T-helper 1 cell treated with Interleukin-12 subunit alpha and Interleukin-12 subunit beta and Interleukin-4 antibody, amounts not matched to agents 30 ng/mL and 1 ng/mL, for 36 hours (primary cell): Measurements from ENCODE around the gene NELFCD. TPM values are rescaled to one million over a fixed set of nuclear protein-coding genes. Genes with fewer than 3 reads are reported as not detected.

Source experiments
- intact Hi-C: fragments of 100-400 bp; cut with micrococcal nuclease; formaldehyde crosslinking; loops from one replicate; pipeline ENCODE4 v1.15.1; 2024
- total RNA-seq: library from RNA; stranded (reverse); gene quantifications from 2 replicates; pipeline ENCODE4 v1.2.3, GENCODE V29; 2022

NELFCD gene
- total RNA-seq, 1 donor from 2014 or later: 73.7 TPM

DNA sequence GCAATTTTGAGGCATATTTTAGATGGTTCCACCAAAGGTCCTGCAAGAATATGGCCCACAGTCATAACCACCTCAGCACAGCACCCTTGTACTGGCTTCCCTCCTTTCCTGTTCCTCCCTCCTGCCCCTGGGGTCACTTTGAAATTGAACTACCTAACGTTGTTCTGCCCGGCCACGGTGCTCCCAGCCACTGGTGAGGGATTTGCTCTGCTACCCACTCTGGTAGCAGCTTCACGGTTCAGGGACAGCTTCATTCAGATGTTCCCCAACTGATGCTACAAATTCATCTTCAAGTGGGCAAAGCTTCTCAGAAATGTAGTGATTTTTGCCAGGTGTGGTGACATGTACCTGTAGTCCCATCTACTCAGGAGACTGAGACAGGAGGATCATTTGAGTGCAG, 7.9 kb upstream of the NELFCD start:
- intact Hi-C loops: no loop called here

DNA sequence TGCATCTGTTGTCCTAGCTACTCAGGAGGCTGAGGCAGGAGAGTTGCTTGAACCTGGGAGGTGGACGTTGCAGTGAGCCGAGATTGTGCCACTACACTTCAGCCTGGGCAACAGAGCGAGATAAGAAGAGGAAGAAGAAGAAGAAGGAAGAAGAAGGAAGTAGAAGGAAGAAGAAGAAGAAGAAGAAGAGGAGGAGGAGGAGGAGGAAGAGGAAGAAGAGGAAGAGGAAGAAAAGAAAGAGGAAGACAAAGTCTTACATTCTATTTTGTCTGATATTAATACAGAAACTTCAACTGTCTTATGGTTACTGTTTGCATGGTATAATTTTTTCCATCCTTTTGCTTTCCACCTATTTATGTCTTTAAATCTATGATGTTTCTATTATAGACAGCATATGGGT, 7.2 kb upstream of the NELFCD start:
- intact Hi-C loops: no loop called here

DNA sequence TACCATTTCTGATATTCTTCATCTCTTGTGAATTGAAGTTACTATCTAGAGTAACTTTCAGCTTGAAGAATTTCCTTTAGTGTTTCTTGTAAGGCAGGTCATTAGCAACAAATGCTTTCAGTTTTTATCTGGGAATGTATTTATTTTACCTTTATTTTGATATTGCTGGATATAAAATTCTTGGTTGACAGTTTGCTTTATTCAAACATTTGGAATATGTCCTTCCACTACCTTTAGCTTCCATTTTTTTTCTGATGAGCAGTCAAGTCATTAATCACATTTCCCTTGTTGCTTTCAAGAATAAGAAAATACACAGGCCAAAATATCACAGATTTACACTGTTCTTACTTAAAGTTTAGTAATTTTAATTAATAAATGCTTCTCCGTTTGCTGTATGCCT, 5.7 kb upstream of the NELFCD start:
- intact Hi-C loops: no loop called here

DNA sequence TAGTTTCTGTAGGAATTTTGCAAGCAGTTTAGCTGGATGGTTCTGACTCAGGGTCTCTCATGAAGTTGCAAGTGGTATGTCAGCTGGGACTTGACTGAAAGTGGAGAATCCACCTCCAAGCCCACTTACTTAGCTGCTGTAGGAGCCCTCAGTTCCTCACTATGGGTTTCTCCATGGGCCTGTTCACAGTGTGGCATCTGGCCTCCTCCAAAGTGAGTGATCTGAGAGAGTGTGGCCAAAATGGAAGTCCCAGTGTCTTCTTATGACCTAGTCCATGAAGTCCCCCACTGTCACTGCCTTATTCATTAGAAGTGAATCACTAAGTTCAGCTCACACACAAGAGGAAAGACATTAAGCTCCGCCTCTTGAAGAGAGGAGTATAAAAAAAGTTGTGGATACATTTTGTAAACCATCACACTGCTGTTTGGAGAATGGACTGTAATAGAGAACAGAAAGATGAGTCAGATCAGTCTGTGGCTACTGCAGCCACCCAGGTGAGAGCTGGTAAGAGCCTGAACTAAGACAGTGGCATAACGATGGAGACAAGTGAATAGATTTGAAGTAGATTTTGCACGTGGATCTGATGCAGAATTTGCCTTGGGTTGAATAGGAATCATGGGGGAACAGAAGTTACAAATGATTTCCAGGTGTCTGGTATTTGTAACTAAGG, 4.9 kb upstream of the NELFCD start:
- intact Hi-C loops: no loop called here

DNA sequence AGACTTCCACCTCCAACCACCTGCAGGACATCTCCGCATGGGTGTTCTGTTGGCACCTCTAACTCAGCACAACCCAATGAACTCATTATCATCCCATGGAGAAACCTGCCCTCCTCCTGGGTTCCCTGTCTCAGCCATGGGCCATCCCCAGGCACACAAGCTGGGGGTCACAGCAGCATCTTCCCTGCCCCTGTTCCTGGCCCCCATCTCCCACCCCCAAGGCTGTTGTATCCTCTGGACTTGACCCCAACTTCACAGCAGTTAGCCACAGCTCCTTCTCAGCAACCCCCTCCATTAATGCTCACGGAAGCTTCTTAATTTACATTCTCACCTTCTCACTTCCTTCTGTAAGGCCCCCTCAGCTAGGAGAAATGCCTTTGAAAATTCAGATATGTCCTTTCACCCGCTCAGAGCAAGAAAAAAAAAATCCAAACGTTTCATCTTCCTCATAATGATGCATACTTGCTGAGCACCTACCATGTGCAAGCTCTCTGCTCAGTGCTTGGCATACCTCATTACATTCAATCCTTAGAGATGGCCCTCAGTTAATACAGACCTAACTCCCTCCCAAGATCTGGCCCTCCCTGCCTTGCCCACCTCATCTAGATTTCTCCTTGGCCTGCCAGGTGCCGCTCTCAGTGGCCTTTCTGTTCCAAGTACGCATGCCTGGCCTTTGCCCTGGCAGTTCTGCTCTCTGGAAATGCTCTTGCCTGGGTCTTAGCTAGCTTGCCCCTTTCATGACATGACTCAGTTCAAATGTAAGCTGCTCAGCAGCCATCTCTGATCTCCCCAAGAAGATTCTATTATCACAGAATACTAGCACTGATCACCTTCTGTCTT, 2.5 kb upstream of the NELFCD start:
- intact Hi-C loops: no loop called here

DNA sequence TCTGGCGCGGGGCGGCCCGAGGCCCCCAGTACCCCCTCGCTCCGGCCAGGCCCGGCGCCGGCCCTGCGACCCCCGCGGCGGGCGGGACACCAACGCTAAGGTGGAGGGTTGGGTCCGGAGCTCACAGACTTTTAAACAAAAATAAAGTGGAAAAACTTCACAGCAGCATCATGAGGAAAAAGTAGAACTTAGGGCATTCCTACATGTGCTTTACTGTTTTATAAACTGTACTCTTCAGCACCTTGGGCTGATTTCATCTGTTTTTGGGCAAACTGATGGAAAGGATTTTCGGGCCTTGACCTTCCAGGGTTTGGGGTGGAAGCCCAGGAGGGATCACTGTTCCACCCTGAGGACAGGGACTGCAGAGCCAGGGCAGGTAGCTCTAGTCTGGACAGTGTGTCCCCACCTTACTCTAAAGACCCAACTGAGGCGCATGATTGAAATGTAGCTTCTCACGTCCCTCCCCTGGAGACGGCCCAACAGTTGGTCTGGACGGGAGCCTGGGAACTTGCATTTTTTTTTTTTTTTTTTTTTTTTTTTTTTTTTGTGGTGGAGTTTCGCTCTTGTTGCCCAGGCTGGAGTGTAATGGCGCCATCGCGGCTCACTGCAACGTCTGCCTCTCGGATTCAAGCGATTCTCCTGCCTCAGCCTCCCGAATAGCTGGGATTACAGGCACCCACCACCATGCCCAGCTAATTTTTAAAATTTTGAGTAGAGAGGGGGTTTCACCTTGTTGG, 740 bp downstream of the NELFCD start:
- intact Hi-C loops: loop anchor here (1.0 to 5.0 kb wide), 12 partner anchors 24 to 675 kb away; partner anchors contain the start of genes ATP5F1E, PRELID3B, STX16 and VAPB

DNA sequence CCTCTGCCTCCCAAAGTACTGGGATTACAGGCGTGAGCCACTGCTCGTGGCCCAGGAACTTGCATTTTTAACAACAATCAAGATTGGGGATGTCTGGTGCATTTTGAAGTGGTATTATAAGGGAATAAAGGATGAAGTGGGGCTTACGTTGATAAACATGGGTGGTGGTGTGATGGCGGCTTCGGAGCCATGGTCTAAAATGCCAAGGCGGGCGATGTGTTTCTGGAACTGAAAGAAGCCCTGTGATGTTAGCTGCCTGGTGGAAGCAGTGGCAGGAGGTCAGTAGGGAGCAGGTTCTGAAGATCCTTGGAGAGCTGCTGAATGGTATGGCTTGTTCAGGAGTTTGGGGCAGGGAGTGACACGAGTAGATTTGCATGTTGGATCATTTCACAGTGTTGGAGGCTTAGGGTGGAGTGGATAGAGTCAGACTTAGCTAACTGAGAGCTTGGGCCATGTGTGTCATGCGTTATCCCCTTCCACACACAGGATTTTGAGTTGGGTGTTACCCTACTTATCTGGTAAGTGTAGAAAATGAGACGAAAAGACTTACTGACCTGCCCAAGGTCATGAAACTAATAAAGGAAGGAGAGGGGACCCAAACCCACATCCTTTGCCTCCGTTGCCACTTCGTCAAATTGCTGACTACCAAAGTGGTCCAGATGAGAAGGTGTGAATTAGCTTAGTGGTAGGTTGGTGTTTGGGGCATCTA, 1.5 kb downstream of the NELFCD start:
- intact Hi-C loops: loop anchor here (5.0 kb wide), 2 partner anchors 75 to 195 kb away; no protein-coding TSS in a partner anchor

DNA sequence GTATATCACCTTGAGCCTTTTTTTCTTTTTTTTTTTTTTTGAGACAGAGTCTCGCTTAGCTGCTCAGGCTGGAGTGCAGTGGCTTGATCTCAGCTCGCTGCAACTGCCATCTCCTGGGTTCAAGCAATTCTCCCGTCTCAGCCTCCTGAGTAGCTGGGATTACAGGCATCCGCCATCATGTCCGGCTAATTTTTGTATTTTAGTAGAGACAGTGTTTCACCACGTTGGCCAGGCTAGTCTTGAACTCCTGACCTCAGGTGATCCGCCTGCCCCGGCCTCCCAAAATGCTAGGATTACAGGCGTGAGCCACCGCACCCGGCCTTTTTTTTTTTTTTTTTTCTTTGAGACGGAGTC, 2.0 kb downstream of the NELFCD start:
- intact Hi-C loops: loop anchor here (5.0 kb wide), 2 partner anchors 76 to 194 kb away; no protein-coding TSS in a partner anchor

DNA sequence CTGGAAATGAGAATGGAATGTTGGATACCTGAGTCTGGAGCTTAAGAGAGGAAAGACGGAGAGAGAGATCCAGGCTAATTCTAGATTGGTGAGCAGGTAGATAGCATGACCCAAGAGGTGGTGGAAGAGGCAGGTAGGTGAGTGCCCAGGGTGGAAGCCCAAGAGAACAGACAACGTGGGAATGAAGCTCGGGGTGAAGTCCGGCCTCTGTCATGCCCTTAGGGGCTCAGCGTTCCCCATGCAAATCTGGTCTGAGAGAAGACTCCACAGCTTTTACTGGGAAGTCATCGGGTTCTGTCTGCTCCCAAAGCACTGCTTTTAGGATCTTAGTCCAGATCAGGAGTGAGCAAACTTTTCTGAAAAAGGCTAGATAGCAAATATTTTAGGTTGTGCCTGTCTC, 3.6 kb downstream of the NELFCD start:
- intact Hi-C loops: loop anchor here (5.0 kb wide), 2 partner anchors 77 to 193 kb away; no protein-coding TSS in a partner anchor

DNA sequence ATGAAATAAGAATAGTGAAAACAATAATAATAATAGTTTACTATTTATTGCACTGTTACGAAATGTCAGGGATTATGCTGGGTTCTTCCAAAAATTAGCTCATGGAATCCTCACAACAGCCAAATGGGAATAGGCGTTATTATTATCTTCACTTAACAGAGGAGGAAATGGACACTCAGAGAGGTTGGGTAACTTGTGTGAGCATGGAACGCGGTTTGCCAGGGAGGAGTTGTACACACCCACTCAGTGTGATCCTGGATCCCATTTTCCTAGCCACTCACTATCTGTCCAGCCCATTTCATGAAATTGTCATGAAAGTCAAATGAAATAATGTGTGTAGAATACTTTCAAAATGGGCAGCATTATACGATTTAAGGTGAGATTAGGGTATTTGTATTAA, 4.6 kb downstream of the NELFCD start:
- intact Hi-C loops: no loop called here

DNA sequence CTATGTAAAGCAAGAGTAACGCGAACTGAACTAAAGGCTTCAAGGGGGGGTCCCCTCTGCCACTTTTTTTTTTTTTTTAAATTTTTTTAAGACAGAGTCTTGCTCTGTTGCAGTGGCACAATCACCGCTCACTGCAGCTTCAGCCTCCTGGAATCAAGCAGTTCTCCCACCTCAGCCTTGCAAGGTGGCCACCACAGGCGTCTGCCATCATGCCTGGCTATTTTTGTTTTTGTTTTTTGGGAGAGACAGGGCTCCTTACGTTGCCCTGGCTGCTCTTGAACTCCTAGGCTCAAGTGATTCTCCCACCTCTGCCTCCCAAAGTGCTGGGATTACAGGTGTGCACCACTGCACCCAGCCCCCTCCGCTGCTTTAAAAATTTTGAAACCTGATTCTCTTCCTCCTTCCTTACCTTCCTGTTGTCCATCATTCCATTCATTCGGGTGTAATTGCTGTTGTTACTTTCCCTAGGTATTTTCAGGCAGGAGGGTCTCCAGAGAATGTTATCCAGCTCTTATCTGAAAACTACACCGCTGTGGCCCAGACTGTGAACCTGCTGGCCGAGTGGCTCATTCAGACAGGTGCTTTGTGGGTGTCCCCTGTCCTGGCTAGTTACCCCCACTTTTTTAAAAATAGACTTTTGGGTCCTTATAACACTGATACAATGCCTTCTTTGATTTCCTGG, 5.4 kb downstream of the NELFCD start:
- intact Hi-C loops: no loop called here

DNA sequence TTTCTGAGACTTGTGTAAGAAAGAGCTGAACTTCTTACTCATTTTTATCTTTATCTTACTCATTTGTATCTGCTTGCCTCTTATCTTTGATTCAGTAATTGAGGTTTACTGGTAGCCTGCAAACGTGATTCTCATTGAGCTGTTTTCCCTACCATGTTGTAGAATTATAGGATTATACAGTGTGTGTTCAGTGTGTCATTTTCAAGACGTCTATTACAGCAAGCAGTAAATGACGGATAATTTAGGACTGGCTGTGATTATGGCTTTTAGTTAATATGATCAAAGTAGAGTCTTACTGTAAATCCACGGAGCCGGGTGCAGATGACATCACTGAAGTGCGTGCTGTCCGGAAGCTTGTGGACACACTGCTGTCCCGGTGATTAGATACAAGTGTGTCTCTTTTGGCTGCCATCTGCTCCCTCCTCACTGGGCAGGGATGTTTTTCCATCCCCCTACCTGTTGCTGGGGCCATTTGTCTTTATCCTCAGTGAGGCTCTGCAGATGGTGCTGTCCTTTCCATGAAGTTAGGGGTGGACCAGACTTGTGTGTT, 6.0 kb downstream of the NELFCD start:
- intact Hi-C loops: no loop called here

DNA sequence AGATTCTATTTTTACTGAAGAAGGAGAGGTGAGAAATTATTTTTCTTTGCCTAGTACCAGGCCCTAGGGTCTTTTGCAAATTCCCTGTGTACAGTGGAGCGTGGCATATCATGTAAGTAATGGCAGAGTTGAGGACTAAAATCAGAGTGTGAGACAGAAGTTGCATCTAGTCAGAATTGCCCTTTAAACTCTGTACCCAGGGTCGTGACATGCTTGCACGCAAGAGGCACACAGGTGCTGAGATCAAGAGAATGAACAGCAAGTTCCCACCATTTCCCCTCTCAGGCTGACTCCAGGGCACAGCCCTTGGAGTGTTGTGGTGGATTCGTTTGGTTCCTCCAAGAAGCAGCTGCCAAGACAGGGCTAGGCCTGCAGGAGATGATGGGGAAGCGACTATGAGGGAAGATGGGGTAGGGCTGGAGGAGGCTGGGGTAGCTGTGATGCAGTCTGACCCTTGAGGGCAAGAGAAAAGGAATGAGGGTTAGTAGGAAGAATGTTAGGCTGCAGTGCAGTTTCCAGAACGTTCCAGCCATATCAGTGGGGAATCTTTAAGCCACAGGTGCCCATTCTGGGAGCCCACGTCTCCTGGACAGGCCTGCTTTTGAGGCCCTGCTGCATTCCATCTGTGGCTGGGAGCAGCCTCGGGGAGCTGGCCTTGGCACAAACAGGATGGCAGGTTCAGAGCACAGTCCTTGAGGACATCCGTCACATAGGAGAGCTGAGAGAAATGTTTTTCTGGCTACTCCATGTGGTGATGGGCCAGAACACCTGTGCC, 6.9 kb downstream of the NELFCD start:
- intact Hi-C loops: no loop called here

DNA sequence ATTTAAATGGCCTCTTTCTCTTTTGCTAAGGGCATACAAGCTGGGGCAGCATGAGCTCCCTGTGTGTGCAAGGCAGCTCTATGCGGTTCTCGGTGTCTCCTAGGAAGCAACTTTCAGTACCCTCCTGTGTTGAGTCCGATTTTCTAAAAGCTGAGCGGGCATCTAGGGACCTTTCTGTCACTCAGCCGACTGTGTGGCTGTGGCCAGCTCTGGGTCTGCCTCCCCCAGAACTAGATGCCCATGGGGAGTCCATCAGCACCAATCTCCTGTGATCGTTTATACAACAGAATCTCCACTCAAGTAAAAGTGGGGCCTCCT, 7.5 kb downstream of the NELFCD start:
- intact Hi-C loops: no loop called here

DNA sequence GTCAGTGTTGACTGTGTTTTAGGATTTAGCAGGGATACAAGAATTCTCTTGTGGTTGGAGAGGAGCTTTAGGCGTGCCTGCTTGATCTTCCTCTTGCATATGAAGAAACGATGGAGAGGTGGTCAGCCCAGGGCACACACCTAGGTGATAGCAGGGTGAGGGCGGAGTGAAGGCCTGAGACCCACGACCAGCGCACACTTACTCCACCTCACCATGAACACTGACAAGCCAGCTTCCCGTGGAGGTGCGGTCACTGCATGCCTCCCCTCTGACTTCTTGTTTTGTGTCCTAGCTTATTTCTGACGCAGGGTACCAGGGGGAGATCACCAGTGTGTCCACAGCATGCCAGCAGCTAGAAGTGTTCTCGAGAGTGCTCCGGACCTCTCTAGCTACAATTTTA, 8.1 kb downstream of the NELFCD start:
- intact Hi-C loops: no loop called here

DNA sequence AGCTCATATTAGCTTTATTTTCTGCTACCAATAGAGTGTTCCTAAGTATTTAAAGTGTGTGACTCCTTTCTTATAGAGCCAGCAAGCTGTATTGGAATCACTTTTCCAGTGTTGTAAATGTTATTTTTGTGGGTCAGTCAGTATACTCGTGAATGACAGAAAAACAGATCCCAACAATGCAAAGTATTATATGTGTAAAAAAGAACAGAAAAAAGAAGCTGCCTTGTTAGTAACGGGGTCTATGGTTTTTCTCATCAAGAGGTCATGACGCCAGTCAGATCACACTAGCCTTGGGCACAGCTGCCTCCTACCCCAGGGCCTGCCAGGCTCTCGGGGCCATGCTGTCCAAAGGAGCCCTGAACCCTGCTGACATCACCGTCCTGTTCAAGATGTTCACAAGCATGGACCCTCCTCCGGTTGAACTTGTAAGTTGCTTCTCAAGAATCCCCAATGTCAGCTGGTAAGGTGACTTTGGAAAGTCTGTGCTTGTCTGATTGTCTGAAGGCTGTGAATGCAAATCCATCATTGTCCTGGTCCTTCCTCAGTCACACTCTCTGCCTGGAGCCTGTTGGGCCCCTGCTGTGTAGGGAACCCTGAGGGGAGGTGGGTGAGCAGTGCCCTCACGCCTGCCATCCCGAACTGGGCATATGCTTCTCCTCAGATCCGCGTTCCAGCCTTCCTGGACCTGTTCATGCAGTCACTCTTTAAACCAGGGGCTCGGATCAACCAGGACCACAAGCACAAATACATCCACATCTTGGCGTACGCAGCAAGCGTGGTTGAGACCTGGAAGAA, 9.8 kb downstream of the NELFCD start:
- intact Hi-C loops: no loop called here

DNA sequence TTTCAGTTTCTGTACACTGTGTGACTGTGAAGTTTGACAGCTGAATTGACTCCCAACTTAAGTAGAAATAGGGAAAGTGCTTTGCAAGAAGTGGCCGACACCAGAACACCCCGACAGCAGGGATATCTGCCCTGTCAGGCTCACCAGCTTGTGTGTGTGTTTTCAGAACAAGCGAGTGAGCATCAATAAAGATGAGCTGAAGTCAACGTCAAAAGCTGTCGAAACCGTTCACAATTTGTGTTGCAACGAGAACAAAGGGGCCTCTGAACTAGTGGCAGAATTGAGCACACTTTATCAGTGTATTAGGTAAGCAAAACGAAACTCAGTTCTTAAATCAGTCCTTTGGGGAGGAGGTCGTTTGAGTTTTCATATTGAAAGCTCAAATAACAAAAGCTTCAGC, 10.7 kb downstream of the NELFCD start:
- intact Hi-C loops: no loop called here

DNA sequence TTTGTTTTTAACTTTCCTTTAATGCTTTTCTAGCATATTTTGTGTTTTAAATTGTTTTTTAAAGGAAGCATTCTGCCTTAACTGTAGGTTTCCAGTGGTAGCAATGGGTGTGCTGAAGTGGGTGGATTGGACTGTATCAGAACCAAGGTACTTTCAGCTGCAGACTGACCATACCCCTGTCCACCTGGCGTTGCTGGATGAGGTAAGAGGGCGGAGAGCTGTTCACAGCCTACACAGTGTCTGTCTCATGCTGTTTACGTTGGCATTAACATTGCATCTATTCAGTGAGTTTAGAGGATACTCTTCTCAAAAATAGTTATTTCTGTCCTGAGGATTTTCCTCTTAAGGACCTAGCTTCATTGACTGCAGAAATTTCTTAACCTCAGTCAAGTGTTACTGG, 11.9 kb downstream of the NELFCD start:
- intact Hi-C loops: no loop called here
